ENCODE measurements around the gene SSNA1.

DNA sequence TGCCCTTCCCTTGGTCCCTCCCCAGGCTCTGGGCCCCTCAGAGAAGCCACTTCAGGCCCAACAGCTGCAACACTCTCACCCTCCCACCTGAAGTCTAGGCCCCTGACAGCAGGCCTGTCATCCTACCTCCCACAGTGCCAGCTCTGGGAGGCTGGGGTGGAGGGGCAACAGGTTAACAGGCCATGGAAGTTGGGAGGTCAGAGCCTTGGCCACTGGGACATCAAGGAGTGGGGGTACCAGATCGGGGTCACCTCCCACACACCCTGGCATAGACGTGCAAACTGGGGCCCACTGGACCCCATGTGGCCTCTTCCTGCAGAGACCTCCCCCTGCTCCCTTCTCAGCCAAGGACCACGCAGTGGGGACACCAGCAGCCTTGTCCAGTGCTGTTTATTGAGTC is 2.8 kb downstream of the SSNA1 start:
- TF ChIP-seq EP300 (IDR thresholded peaks at IDR 0.05) (no peak), POLR2A (IDR thresholded peaks at IDR 0.05; ENCODE audit: low read depth) (no peak), POLR2AphosphoS5 (IDR thresholded peaks at IDR 0.05) (no peak)
- TF ChIP-seq, protein P1, sequence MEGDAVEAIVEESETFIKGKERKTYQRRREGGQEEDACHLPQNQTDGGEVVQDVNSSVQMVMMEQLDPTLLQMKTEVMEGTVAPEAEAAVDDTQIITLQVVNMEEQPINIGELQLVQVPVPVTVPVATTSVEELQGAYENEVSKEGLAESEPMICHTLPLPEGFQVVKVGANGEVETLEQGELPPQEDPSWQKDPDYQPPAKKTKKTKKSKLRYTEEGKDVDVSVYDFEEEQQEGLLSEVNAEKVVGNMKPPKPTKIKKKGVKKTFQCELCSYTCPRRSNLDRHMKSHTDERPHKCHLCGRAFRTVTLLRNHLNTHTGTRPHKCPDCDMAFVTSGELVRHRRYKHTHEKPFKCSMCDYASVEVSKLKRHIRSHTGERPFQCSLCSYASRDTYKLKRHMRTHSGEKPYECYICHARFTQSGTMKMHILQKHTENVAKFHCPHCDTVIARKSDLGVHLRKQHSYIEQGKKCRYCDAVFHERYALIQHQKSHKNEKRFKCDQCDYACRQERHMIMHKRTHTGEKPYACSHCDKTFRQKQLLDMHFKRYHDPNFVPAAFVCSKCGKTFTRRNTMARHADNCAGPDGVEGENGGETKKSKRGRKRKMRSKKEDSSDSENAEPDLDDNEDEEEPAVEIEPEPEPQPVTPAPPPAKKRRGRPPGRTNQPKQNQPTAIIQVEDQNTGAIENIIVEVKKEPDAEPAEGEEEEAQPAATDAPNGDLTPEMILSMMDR (IDR thresholded peaks at IDR 0.05) = no peak
